Ishikawa (cell line): ENCODE measurements around the gene TCL1B.

Experiments
- CEBPB ChIP-seq: IDR thresholded peaks from 2 replicates; pipeline ENCODE4 v1.6.1; 2012
- CREB1 ChIP-seq: IDR thresholded peaks from 2 replicates; pipeline ENCODE4 v1.6.1; 2012; ENCODE audit warnings: low read depth
- EGR1 ChIP-seq: IDR thresholded peaks from 2 replicates; pipeline ENCODE4 v1.6.1; 2012
- EP300 ChIP-seq: IDR thresholded peaks from 2 replicates; pipeline ENCODE4 v1.6.1; 2012; ENCODE audit warnings: borderline replicate concordance
- FOXM1 ChIP-seq: IDR thresholded peaks from 2 replicates; pipeline ENCODE4 v1.6.1; 2012; ENCODE audit warnings: low read depth, borderline replicate concordance
- MAX ChIP-seq: IDR thresholded peaks from 2 replicates; pipeline ENCODE4 v1.6.1; 2012
- NFIC ChIP-seq: IDR thresholded peaks from 2 replicates; pipeline ENCODE4 v1.6.1; 2012
- RAD21 ChIP-seq: IDR thresholded peaks from 2 replicates; pipeline ENCODE4 v1.6.1; 2012; ENCODE audit warnings: low read depth
- REST ChIP-seq: IDR thresholded peaks from 2 replicates; pipeline ENCODE4 v1.6.1; 2012; ENCODE audit warnings: low read depth, mild to moderate bottlenecking
- TAF1 ChIP-seq: IDR thresholded peaks from 2 replicates; pipeline ENCODE4 v1.6.1; 2012; ENCODE audit warnings: low read depth, mild to moderate bottlenecking
- TCF12 ChIP-seq: IDR thresholded peaks from 2 replicates; pipeline ENCODE4 v1.6.1; 2012; ENCODE audit warnings: low read depth
- TEAD4 ChIP-seq: IDR thresholded peaks from 2 replicates; pipeline ENCODE4 v1.6.1; 2012
- USF1 ChIP-seq: IDR thresholded peaks from 2 replicates; pipeline ENCODE4 v1.6.1; 2012
- YY1 ChIP-seq: IDR thresholded peaks from 2 replicates; pipeline ENCODE4 v1.6.1; 2012; ENCODE audit warnings: low read depth
- ZBTB7A ChIP-seq: IDR thresholded peaks from 2 replicates; pipeline ENCODE4 v1.6.1; 2012; ENCODE audit warnings: low read depth

Gene TCL1B

GRCh38 chr14:95710106-95710505 lies 23.9 kb downstream of the TCL1B start:
- TF ChIP-seq TAF1 (no peak), EP300 (no peak), USF1 (no peak), CEBPB (no peak), MAX (no peak), YY1 (no peak), TCF12 (no peak), TEAD4 (no peak), FOXM1 (no peak), REST (no peak), RAD21 (no peak), NFIC (no peak), EGR1 (no peak), ZBTB7A (no peak), CREB1 (no peak)

- TF ChIP-seq TCF12, result no peak
- no peak for TF ChIP-seq EGR1
- no peak for TF ChIP-seq MAX
- no peak for TF ChIP-seq TEAD4
- no peak for TF ChIP-seq ZBTB7A
- no peak for TF ChIP-seq REST
- no peak for TF ChIP-seq YY1
- TF ChIP-seq TAF1, result no peak
- no peak for TF ChIP-seq NFIC
Measured at GRCh38 chr14:95711476-95712176, 25.4 kb downstream of the TCL1B start.

GRCh38 chr14:95712398-95712797 lies 26.2 kb downstream of the TCL1B start:
- TF ChIP-seq CEBPB, result no peak
- TF ChIP-seq RAD21, result no peak
- TF ChIP-seq FOXM1, result no peak
- no peak for TF ChIP-seq USF1
- TF ChIP-seq EGR1, result no peak
- no peak for TF ChIP-seq CREB1
- TF ChIP-seq REST, result no peak

GRCh38 chr14:95713596-95714371 lies 27.6 kb downstream of the TCL1B start, which contains the start of gene TCL1A:
TCL1A (minus strand) TSS chr14:95714125; CDS start chr14:95714066, 59 bp downstream.
- TF ChIP-seq EGR1 (no peak), TEAD4 (no peak), FOXM1 (no peak), EP300 (no peak), TAF1 (no peak), USF1 (no peak), CREB1 (no peak), CEBPB (no peak), TCF12 (no peak), YY1 (no peak), MAX (no peak), ZBTB7A (no peak), REST (no peak), RAD21 (no peak)
